Lung (tissue), 12 donors: ENCODE results near the gene ZBTB32. TPM values are rescaled to one million over a fixed set of nuclear protein-coding genes. Genes with fewer than 3 reads are reported as not detected.

ENCODE experiments used
- ATAC-seq: fragments of 200-7000 bp; cut with Tn5 transposase; one replicate; pipeline ENCODE4 v1.9.1; 2020; ENCODE audit warnings: moderate number of reproducible peaks; ENCODE audit not compliant: insufficient read depth, low FRiP score
- DNase-seq, 3 donors: peaks; one replicate each; pipeline ENCODE4 v3.0.0-alpha.2; 2013 to 2017
- H3K27ac ChIP-seq, 2 donors: one replicate each; pipeline ENCODE4 v1.5.1; 2013; ENCODE audit warnings: mild to moderate bottlenecking in 2 of 2, moderate library complexity in 2 of 2, control low read depth in 1 of 2, inconsistent platforms in 1 of 2, low read depth in 1 of 2, low read length in 1 of 2
- H3K27me3 ChIP-seq, 3 donors: one replicate each; pipeline ENCODE4 v1.5.1; 2013; ENCODE audit warnings: low read length in 2 of 3; ENCODE audit not compliant: control insufficient read depth in 3 of 3, insufficient read depth in 3 of 3
- H3K36me3 ChIP-seq, 4 donors: one replicate each; pipeline ENCODE4 v1.5.1; 2013; ENCODE audit warnings: low read length in 4 of 4, mild to moderate bottlenecking in 1 of 4, moderate library complexity in 1 of 4; ENCODE audit not compliant: control insufficient read depth in 4 of 4, insufficient read depth in 4 of 4
- H3K4me1 ChIP-seq, 5 donors: one replicate each; pipeline ENCODE4 v1.5.1; 2013; ENCODE audit warnings: low read length in 5 of 5, mild to moderate bottlenecking in 2 of 5, moderate library complexity in 1 of 5; ENCODE audit not compliant: control insufficient read depth in 5 of 5, insufficient read depth in 5 of 5
- H3K4me3 ChIP-seq: one replicate; pipeline ENCODE4 v1.5.1; 2013; ENCODE audit warnings: mild to moderate bottlenecking, control low read depth, moderate library complexity
- H3K9ac ChIP-seq, 2 donors: one replicate each; pipeline ENCODE4 v1.5.1; 2013; ENCODE audit warnings: low read length in 2 of 2, control low read depth in 1 of 2; ENCODE audit not compliant: insufficient read depth in 1 of 2
- H3K9me3 ChIP-seq, 4 donors: one replicate each; pipeline ENCODE4 v1.5.1; 2013; ENCODE audit warnings: low read length in 3 of 4, mild to moderate bottlenecking in 1 of 4, moderate library complexity in 1 of 4; ENCODE audit not compliant: control insufficient read depth in 4 of 4, insufficient read depth in 3 of 4
- CTCF ChIP-seq: IDR thresholded peaks from 2 replicates; pipeline ENCODE4 v1.5.1; 2012; ENCODE audit warnings: mild to moderate bottlenecking; ENCODE audit errors: control extremely low read depth, extremely low read depth
- WGBS, 2 donors: extraction: QIAGEN DNeasy Blood & Tissue Kit; methylation state at CpG; one replicate each; pipeline ENCODE4 v1.1.7; 2013; 5-methylcytosine and 5-hydroxymethylcytosine counted together
- polyA plus RNA-seq, 2 donors: library from polyadenylated mRNA; stranded (reverse); fragments of 200-250 nt; gene quantifications; one replicate each; pipeline ENCODE4 v1.2.1, GENCODE V29; 2013
- total RNA-seq, 2 donors: library from RNA; depleted of rRNA in 1 of 2; stranded (reverse); fragments of >200 nt in 1 of 2; gene quantifications; one replicate each; pipeline ENCODE4 v1.2.1, GENCODE V29; 2014 to 2021
- donor health status: control.
- donor health status: control.
- donor health status: Bipolar disorder and iron deficiency.
- donor health status: healthy.
- donor health status: DM: yes; HTN: yes; CAD: no.

The ZBTB32 gene
- total and polyA plus RNA-seq, 4 donors, result 0.22 to 0.63 (median 0.39) TPM

GRCh38 chr19:35755550-35756376 lies 51.4 kb downstream of the ZBTB32 start:
- peak; percentile 45 to 73 (median 61) for DNase-seq
- no peak for TF ChIP-seq CTCF
- H3K27ac ChIP-seq, result peak overlapping the region; percentile 88 to 97
- 23 to 26% methylated on average over 57 to 74 of the region's 74 CpGs for WGBS, 2 donors
- peak overlapping the region in 1 of 2 donors; percentile 68 for H3K9ac ChIP-seq
- H3K27me3 ChIP-seq, result peaks cover 0 to 4% (median 0%) of the 10 kb centered on the region in 3 donors
- ATAC-seq, result no peak
- H3K9me3 ChIP-seq, result peaks cover 0 to 1% (median 0%) of the 10 kb centered on the region in 4 donors
- peaks cover 0 to 32% (median 14%) of the 10 kb centered on the region in 5 donors for H3K4me1 ChIP-seq
- H3K4me3 ChIP-seq, result no peak overlapping the region
- peaks cover 0 to 26% (median 17%) of the 10 kb centered on the region in 4 donors for H3K36me3 ChIP-seq

- peak within 1 kb of the TSS; percentile 16 for H3K4me3 ChIP-seq
- peaks cover 0 to 4% (median 0%) of the 10 kb centered on the region in 4 donors for H3K9me3 ChIP-seq
- peaks cover 0 to 26% (median 17%) of the 10 kb centered on the region in 4 donors for H3K36me3 ChIP-seq
- H3K4me1 ChIP-seq, result peaks cover 0 to 32% (median 14%) of the 10 kb centered on the region in 5 donors
- 3 to 9% methylated on average over 50 to 52 of the region's 52 CpGs for WGBS, 2 donors
- peak within 1 kb of the TSS in 1 of 2 donors; percentile 68 for H3K9ac ChIP-seq
- peak within 1 kb of the TSS; percentile 88 to 97 for H3K27ac ChIP-seq
- H3K27me3 ChIP-seq, result peaks cover 0 to 4% (median 0%) of the 10 kb centered on the region in 3 donors
- no peak for ATAC-seq
- no peak for TF ChIP-seq CTCF
- DNase-seq, result peak; percentile 88 to 92 (median 91)
Measured at GRCh38 chr19:35756377-35757230, 52.2 kb downstream of the ZBTB32 start, which contains the start of gene HSPB6. HSPB6 (minus strand) TSS chr19:35757029; CDS start chr19:35757008, 21 bp downstream.

GRCh38 chr19:35757231-35757748 lies 52.9 kb downstream of the ZBTB32 start:
- H3K27ac ChIP-seq, result peak overlapping the region; percentile 88 to 97
- TF ChIP-seq CTCF, result no peak
- peaks cover 0 to 25% (median 21%) of the 10 kb centered on the region in 4 donors for H3K36me3 ChIP-seq
- peaks cover 0 to 4% (median 0%) of the 10 kb centered on the region in 3 donors for H3K27me3 ChIP-seq
- no peak overlapping the region for H3K4me3 ChIP-seq
- H3K9me3 ChIP-seq, result peaks cover 0 to 4% (median 0%) of the 10 kb centered on the region in 4 donors
- H3K9ac ChIP-seq, result peak overlapping the region in 1 of 2 donors; percentile 56
- ATAC-seq (peak; percentile 6), DNase-seq (peak; percentile 89 to 94 (median 92))
- WGBS, 2 donors, result 7 to 11% methylated on average over 18 to 19 of the region's 19 CpGs
- peaks cover 0 to 32% (median 14%) of the 10 kb centered on the region in 5 donors for H3K4me1 ChIP-seq
